A549 (cell line): Measurements from ENCODE around the gene GRIK4.

Source experiments
- EP300 ChIP-seq, 2 experiments: fragments of >200 bp; sonication (Bioruptor Twin); formaldehyde crosslinking; IDR thresholded peaks; 2 replicates in 1 of 2; 3 replicates in 1 of 2; pipeline ENCODE4 v1.6.1; 2016 to 2017
- RAD21 ChIP-seq, 2 experiments: fragments of >200 bp in 1 of 2; sonication (Bioruptor Twin) in 1 of 2; formaldehyde crosslinking in 1 of 2; IDR thresholded peaks in 1 of 2; conservative IDR thresholded peaks in 1 of 2; 2 replicates in 1 of 2; 3 replicates in 1 of 2; pipeline ENCODE4 v1.6.1; 2012 to 2018; ENCODE audit warnings: inconsistent platforms in 1 of 2
- TF ChIP-seq, protein P1 (sequence below): IDR thresholded peaks from 2 replicates; pipeline ENCODE4 v1.6.1; 2012
- TF ChIP-seq, protein P2 (sequence below): fragments of >200 bp; sonication (Bioruptor Twin); formaldehyde crosslinking; IDR thresholded peaks from 3 replicates; pipeline ENCODE4 v1.5.1; 2016
- TF ChIP-seq, protein P3 (sequence below): IDR thresholded peaks from 2 replicates; pipeline ENCODE4 v1.6.1; 2012; ENCODE audit warnings: low read depth, borderline replicate concordance

GRCh38 chr11:120714438-120714837 is 202.9 kb downstream of the GRIK4 start:
- TF ChIP-seq RAD21 (conservative IDR thresholded peaks at IDR 0.05 in 1 of 2, IDR thresholded peaks at IDR 0.05 in 1 of 2): no peak
- TF ChIP-seq, protein P1, sequence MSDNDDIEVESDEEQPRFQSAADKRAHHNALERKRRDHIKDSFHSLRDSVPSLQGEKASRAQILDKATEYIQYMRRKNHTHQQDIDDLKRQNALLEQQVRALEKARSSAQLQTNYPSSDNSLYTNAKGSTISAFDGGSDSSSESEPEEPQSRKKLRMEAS: no peak
- TF ChIP-seq EP300 (IDR thresholded peaks at IDR 0.05): no peak
- TF ChIP-seq, protein P2, sequence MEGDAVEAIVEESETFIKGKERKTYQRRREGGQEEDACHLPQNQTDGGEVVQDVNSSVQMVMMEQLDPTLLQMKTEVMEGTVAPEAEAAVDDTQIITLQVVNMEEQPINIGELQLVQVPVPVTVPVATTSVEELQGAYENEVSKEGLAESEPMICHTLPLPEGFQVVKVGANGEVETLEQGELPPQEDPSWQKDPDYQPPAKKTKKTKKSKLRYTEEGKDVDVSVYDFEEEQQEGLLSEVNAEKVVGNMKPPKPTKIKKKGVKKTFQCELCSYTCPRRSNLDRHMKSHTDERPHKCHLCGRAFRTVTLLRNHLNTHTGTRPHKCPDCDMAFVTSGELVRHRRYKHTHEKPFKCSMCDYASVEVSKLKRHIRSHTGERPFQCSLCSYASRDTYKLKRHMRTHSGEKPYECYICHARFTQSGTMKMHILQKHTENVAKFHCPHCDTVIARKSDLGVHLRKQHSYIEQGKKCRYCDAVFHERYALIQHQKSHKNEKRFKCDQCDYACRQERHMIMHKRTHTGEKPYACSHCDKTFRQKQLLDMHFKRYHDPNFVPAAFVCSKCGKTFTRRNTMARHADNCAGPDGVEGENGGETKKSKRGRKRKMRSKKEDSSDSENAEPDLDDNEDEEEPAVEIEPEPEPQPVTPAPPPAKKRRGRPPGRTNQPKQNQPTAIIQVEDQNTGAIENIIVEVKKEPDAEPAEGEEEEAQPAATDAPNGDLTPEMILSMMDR: no peak
- TF ChIP-seq, protein P3, sequence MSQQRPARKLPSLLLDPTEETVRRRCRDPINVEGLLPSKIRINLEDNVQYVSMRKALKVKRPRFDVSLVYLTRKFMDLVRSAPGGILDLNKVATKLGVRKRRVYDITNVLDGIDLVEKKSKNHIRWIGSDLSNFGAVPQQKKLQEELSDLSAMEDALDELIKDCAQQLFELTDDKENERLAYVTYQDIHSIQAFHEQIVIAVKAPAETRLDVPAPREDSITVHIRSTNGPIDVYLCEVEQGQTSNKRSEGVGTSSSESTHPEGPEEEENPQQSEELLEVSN: no peak
